Activated CD4-positive, alpha-beta T cell treated with anti-CD3 and anti-CD28 coated beads, Interleukin-2, amount 50 U/mL, for 48 hours (primary cell): ENCODE data around the gene TP53TG5.

Experiments
- DNase-seq, 2 experiments: peaks; one replicate each; pipeline ENCODE4 v3.0.0-alpha.2; 2020

TP53TG5 gene

DNA sequence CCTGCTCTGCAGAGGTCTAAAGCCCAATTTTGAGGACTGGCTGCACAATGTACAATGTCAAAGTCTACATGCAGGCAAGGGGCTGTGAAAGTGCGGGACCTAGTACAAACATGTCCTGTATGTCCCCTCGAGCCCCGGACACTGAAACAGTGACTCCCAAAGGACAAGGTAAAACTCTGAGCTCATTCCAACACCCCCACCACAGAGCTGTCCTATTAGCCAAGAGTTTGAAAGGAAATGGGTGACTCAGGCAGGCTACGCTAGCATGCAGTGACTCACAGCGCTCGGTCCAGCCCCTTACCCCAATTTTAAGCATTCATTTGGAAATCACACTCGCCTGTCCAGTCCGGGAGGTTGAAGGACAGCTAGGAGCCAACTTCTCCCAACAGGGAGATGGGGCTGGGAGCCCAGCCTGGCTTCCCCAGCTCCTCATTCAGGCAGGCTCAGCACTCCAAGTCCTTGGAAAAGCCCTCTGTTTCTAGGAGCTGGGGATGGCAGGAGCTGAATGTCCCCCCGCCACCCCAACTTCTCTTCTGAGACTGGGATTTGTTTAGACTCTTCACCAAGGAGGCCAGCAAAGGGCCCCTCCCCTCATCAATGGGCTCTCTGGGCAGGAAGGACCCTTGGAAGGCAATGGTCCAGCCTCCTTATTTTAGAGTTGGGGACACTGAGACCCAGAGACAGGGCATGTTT, 33.8 kb downstream of the TP53TG5 start:
- DNase-seq: peak in 1 of 2 experiments; percentile 22

DNA sequence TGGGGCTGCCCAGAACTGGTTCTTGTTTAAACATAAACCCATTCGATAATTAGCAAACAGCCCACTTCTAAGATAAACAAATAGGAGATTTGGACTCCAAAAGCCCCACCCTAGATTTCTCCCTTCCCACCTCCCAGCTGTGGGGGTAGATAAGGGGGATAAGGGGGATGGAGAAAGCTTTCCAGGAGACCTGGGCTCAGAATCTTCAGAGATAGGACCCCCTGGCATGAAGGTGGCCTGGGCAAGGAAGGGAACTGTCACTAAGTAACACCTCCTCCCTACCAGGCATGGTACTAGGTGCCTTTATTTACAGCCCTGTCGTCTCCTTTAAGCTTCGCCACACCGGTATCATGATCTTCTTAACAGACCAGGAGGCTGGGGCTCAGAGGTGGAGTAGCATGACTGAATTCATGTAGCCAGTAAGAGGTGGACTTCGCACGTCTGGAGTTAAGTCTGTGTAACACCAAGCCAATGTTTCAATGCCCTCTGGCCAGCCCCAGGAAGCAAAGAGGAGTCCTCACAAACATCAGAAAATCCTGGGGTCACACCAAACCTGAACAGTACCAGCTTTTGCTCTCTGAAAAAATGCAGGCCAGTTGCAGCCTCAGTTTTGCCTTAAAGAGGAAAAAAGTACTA, 34.5 kb downstream of the TP53TG5 start:
- no peak for DNase-seq

DNA sequence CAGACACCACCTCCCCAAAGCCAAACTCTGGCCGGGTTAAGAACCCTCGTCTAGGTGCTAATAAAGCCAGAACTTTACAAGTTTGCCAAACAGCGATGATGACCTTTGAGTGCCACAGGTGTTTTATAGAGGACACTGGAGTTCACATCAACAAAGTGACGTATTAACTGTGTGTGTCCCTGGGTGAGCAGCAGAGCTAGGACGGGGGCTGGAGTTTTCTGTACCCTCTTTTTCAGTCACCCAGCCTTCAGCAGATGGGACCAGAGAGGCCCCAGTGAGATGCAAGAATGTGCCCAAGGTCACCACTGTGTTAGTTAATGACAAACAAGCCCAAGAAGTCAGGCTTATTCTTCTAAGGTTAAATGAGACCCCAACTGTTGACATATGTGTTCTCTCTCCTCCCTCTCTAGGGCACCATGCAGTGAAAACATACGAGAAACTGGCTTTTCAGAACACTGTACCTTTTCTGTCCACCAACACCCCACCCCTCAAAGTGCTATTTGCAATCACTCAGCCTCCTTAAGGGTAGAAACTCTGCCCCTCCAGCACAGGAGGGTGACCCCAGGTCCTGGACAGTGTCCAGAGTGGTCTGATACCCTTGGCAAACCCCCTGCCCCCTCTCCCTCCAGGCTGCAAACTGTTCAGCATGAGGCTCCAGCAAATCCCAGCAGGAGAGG, 35.1 kb downstream of the TP53TG5 start:
- no peak for DNase-seq

DNA sequence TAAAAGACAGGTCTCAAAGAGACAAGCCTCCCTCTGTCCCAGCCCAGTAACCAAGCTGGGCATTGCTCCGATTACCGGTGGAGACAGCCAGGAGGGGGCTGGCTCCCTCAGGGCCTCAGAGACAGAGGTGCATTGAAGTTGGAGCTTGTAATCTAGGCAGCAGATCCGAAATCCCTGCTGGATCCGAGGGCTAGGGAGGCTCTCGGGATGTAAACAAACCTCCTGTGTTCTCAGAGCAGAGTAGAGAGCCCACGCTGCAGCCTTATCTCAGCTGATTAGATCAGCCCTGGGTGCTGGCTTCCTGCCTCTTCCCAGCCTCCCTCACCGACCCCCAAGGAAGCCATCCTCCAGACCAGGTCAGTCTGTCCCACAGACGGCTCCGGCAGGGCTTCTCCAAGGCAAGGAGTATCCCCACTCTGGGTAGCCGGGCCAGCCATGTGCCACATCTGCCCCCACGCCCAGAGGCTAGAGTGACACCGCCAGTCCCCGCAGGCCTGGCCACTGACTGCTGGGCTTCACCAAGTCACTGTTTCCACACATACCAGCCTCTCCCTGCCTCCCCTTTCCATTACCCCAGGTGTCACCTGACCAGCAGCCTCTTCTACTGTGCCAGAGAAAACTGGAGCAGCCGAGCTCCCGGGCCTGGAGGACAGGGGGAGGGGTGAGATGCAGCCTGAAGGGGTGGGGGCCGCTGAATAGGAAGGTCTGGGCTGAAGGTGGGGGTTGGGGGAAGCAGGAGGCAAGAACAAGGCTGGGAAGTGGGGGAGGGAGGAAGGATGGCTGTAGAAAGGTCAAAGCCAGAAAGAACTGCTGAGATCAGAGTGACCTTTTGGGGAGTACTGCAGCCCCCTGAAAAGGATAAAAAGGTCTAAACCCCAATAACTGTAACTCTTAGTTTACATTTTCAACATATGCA, 35.9 kb downstream of the TP53TG5 start:
- no peak for DNase-seq

DNA sequence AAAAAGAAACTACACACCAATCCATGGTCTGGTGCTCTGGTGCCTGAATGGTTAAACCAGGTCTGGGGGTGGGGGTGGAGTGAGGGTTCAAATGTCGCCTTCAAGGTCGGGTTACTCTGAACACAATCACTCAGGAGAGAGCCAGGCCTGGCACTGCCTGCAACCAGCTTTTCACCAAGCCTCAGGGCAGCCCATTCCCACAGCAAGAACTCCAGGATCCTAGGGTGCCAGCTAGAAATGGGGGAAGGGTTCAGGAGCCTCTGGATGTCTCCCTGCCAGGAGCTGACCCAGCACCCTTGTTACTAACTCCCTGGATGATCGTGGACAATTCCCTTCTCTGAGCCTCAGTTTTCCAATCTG, 36.6 kb downstream of the TP53TG5 start:
- no peak for DNase-seq

DNA sequence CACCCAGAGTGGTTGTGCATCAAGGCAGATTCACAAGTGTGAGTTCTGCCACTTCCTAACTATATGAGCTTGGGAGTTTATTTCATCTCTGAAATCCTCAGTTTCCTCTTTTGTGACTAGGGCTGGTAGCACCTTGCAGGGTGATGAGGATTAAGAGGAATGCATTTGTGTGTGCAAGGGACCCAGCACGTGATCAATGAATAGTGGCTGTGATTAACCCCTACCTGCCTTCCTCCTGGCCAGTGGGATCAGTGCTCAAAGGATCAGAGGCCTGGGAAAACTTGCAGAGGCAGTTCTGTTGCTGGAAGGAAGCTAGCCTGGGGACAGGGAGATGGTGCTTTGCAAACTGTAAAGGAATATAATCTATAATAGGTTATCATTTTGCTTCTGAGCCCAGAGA, 37.2 kb downstream of the TP53TG5 start:
- DNase-seq: no peak

DNA sequence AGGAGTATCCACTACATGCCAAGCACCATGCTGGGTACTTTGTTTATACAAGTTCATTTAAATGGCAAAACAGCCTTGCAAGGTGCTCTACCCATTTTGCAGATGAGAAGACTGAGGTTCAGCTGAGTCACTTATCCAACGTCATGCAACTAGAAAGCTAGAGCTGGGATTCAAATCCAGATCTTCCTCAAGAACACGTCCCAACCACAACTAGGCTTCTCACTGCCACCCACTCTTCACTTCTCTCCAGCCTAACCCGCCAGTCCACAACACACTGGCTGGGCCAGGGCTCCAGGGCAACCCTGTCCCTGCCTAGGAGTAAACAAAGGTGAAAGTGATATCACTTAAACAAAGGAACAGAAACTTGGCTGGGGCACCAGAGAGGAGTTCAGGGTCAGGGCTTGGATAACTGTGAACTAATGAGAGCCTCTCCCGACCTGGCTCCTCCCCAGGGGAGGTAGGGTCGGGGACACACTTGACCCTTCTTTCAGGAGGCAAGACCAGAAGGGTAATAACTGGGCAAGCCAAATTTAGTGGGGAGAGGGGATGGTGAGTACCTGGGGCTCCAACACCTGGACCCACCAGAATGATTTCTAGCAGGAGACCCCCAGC, 37.8 kb downstream of the TP53TG5 start:
- no peak for DNase-seq

DNA sequence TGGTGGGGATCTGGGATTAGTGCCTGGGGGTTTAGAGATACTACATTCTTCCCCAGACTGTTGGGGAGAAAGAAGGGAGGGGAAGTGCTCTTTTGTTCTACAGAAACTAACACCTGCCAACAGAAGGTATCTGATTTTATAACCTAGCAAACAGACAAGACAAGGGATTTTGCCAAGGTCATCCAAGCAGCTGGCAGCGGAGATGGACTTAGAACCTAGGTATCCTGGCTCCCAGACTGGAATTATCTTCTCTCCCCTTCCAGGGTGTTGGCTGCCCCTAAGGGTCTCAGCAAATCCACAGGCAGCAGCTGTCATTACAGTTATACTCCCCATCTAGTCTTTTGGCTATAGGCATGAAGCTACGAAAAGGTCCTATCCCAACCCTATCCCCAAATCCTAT, 38.3 kb downstream of the TP53TG5 start:
- DNase-seq: no peak

DNA sequence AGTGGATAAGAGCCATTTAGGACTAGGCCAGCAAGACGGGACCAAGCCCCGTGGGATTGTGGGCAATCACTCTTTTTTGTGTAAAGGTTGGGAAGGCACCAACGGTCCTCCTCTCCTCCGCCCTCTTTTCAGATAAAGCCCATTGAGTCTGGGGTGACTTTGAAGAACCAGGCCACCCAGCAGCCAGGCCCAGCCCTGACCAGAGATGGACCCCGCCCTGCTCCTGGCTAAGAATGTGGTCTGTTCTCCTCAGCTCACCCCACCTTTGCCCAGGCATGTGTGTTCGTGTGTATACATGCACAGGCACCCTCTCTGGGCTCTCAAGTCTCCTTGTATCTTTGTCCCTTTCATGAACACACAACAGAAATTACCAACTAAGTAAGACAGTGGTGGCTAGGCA, 39.0 kb downstream of the TP53TG5 start:
- DNase-seq: no peak

DNA sequence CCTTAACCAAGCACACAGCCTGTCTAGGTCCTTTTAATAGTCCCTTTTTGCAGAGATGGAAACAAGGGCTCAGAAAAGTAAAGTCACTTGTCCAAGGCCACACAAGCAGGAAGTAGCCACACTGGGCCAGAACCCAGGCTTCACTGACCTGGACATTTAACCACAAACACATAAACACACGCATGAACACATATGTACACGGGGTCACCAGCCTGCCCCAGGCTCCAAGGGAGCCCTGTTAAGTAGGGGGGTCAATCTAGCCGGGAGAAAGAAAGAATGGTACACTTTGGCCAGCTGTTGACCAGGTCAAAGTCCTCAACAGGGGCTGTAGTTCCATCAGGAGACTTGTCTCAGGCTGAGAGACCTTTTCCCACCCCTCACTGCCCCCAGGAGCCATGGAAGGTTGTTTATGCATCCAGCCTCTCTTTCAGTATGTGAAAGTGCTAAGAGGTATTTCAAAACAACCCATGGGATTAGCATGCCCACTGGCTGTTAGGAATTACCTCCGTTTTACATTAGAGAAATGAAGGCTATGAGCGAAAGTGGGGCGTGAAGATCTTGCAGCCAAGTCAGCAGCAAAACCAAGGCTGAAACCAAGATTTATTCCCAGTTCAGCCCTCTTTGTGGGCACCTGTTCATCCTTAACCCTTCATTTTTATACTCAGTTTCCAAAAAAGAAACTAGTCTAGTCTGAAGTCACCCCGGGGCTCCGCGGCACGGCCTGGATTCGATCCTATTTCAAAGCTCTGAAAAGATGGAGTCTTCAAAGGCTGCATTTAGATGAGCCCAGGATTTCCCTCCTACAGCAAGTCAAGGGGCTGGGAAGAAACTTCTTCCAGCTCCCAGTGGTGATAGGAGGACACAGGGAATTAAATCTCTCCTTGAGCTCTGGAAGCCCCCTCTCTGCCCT, 39.7 kb downstream of the TP53TG5 start:
- DNase-seq: no peak

DNA sequence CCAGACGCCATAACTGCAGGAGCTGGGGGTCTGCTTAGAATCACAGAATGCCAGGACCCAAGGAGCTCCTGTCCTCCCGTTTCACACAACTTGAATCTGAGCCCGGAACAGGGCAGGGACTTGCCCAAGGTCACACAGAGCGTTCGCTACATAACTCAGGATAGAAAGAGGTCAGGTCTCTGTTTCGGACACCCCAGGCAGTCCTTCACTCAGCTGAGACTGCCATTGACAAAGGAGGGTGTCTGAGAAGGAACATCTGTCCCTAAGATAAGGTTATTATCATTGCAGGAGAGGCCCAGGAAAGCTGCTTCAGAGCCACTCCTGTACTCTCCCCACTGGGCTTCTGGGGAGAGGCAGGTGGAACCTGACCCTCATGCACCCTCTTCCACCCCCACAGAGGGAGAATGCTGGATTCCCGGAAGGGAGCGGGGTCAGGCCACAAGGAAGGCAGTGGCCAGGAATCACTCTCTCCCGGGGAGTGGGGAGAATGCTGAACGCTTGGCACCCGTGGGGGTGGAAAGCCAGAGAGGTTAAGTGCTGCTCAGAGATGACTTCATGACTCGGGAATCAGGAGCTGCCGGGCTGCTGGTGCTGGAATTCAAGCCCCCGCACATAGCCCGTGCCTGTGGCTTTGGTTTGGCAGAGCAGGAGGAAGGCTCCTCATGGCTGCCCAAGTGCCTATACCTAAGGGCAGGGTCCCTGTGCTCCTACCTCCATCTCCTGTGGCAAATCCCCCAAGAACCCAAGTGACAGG, 40.6 kb downstream of the TP53TG5 start:
- no peak for DNase-seq

DNA sequence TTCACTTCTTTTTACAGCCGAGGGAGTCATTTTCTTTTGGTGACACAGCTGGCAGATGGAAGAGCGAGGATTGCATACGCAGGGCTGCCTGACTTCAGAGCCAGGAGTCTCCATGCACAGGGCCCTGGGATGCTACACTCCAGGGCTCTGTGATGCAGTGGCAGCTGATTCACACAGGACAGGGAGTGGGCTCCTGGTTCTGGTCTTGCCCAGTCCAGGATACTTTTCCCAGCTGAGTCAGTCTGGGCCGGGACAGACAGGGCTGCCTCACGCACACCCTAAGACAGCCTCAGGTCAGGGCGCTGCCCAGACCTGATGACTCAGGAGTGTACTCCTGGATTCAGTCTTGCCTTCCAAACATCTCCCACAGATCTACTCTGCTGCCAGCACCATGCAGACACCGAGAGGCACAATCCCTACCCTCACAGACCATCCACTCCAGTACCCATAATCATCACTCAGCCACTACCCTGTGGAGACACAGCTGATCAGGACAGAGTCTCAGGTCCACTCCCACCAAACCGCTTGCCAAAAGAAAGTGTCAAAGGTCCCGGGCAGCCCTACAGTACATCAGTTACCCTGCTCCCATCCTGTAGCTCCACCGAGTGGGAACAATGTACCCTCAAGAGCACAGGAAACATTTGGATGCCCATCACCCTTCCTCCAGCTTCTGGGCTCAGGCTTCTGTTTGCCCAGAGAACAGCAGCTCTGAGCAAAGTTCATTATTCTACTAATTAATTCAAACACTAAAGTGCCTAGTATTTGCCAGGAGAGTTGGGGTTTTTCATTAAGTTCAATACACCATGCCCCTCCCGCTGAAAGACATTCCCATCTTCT, 41.4 kb downstream of the TP53TG5 start:
- DNase-seq: no peak

DNA sequence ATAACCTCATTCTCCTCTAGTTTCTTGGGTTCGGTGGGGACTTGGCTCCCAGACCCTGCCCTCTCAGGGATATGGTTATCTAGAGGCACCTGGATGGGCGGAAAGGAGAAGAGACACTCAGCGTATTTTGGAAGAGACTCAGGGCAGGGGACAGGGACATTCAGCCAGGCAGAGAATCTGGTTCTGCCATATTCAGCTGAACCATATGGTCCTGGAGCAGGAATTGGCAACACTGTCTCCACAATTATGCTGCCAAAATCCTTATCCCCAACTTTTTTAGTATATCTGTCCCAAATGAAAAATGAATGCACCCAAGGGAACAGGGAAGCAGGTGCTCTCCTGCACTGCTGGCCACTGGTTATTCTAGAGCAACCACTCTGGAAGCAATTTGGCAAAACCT, 47.6 kb downstream of the TP53TG5 start:
- DNase-seq: no peak

DNA sequence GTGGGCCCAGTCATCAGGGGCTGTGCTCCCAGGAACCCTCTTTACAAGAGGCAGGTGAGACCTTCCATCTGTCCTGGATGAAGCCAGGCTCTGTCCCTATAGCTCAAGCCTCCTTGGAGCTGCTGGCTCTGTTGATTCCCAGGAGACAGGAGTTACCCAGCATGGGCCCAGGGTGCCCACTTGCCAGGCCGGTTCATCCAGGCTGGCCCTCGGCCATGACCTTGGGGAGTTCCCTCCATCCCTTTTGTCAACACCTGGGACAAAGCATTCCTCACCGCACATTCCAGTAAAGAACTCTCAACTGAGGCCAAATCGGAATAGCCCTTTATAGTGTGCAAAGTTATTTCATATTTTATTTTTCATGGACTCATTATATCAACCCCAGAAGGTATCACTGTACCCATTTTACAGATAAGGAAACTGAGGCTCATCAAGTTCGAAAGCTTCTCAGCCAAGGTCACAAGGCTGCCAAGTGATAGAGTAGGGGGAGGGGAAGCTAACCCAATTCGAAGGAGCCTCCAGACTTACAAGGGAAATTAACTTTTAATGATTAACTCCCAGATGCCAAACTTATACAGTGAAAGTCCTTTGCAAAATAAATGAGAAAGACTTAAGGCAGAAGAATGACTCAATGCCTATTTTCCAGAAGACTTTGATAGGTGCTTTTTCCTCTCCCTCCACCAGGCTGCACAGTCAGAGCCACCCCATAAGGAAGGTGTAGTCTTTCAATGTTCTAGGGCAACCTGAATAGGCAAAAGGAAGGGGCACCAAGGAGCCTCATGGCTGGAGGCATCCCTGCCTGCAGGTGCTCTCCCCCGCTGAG, 48.4 kb downstream of the TP53TG5 start:
- no peak for DNase-seq

DNA sequence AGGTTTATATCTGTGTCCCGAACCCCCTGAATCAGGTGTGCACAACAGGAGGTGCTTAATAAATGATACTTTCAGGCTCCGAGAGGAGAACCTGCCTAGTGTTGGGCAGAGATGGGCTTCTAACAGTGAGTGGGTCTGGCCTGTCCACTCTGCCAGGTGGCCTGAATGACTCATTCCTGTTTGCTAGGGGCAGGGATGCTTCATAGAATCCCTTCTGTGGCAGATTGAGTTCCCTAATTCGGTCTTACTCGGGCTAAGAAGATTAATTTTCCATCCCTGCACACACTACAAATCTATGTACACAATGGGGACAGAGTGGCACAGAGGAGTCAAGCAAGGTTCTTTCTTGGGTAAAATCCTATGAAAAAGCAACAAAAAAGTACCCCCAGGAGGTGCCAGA, 49.7 kb downstream of the TP53TG5 start:
- no peak for DNase-seq

DNA sequence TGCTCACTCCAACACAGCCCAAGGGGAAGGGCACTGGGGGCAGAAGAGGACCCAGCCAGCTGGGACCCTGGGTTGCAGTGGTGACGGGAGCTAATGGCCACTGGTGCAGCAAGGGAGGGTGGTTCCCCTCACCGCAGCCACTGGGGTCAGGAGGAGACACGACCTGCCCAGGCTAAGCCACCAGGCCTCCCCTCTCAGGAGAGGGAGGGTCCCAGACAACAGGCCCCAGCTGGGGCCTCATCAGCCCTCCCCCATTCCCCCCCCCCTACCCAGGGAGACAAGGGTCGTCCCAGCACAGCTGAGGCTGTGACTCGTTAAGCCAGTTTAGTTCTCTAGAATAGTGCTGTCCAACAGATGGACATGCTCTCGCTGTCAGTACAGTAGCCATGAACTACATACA, 52.8 kb downstream of the TP53TG5 start:
- DNase-seq: no peak

DNA sequence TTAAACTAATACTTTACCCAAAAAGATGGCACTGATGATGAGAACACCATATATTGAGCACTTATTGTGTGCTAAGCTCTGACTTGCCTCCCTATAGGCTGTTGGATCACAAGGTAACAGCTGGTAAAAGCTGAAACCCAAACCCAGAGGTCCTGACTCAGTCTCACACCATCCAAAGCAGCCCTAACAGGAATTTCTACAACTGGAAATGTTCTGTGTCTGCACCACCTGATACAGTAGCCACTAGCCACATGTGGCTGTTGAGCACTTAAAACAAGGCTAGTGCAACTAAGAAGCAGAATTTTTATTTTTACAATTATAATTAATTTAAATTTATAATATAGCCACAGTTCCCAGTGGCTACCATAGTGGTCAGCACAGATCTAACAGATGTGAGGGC, 54.4 kb downstream of the TP53TG5 start:
- DNase-seq: no peak

DNA sequence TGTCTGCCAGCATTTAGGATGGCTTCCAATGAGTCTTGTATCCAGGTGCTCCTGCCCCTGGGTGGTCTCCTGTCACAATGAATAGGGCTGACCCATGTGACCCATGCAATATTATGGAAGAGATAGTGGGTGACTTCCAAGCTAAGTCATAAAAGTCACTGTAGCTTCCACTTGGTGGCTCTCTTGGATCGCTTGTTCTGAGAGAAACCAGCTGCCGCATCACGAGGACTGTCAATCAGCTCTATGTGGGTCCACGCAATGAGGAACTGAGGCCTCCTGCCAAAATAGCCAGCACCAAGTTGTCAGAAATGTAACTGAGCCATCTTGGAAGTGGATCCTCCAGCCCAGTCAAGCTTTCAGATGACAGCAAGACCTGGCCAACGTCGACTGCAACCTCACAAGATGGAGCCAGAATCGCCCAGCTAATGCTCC, 55.2 kb downstream of the TP53TG5 start:
- DNase-seq: no peak
